SH-SY5Y (cell line): ENCODE measurements around the gene TK1.

Experiments
- GATA2 ChIP-seq: IDR thresholded peaks from 2 replicates; pipeline ENCODE4 v1.6.1; 2011; ENCODE audit warnings: mild to moderate bottlenecking, low read depth, low read length
- GATA3 ChIP-seq: IDR thresholded peaks from 2 replicates; pipeline ENCODE4 v1.6.1; 2011; ENCODE audit warnings: low read depth, mild to moderate bottlenecking, low read length, moderate library complexity

GRCh38 chr17:78140169-78141051, 46.4 kb downstream of the TK1 start:
- no peak for TF ChIP-seq GATA2
- no peak for TF ChIP-seq GATA3
